HepG2 (cell line): ENCODE data around the gene COL9A3. TPM values are rescaled to one million over a fixed set of nuclear protein-coding genes. Genes with fewer than 3 reads are reported as not detected.

ENCODE experiments used
- AHDC1 ChIP-seq: sonication (generic); formaldehyde crosslinking; IDR thresholded peaks from 2 replicates; pipeline ENCODE4 v1.5.1; 2020; ENCODE audit warnings: mild to moderate bottlenecking, missing genetic modification reagents, borderline replicate concordance
- ATRX ChIP-seq: sonication (generic); formaldehyde crosslinking; IDR thresholded peaks from 2 replicates; pipeline ENCODE4 v1.4.0; 2020; ENCODE audit warnings: missing genetic modification reagents, borderline replicate concordance
- CC2D1A ChIP-seq: sonication (generic); formaldehyde crosslinking; IDR thresholded peaks from 2 replicates; pipeline ENCODE4 v1.8.1; 2023; ENCODE audit warnings: mild to moderate bottlenecking, missing genetic modification reagents
- CTCF ChIP-seq: sonication (generic); formaldehyde crosslinking; IDR thresholded peaks from 2 replicates; pipeline ENCODE4 v1.5.0; 2020; ENCODE audit warnings: mild to moderate bottlenecking, missing genetic modification reagents, moderate library complexity
- DZIP1 ChIP-seq: sonication (generic); formaldehyde crosslinking; IDR thresholded peaks from 2 replicates; pipeline ENCODE4 v1.5.0; 2020; ENCODE audit warnings: mild to moderate bottlenecking, missing genetic modification reagents
- HIVEP1 ChIP-seq: sonication (generic); formaldehyde crosslinking; IDR thresholded peaks from 2 replicates; pipeline ENCODE4 v1.4.0; 2020; ENCODE audit warnings: mild to moderate bottlenecking, missing genetic modification reagents
- KLF12 ChIP-seq: sonication (generic); formaldehyde crosslinking; IDR thresholded peaks from 2 replicates; pipeline ENCODE4 v1.4.0; 2020; ENCODE audit warnings: missing genetic modification reagents, borderline replicate concordance
- NONO ChIP-seq, 2 experiments: fragments of 450-650 bp in 1 of 2; sonication (generic) in 1 of 2; formaldehyde crosslinking in 1 of 2; IDR thresholded peaks in 1 of 2; conservative IDR thresholded peaks in 1 of 2; 2 replicates each; pipeline versions ENCODE4 v1.6.1 to v1.8.0; 2017 to 2022; ENCODE audit warnings: mild to moderate bottlenecking in 1 of 2, missing genetic modification reagents in 1 of 2, moderate library complexity in 1 of 2
- NR2F2 ChIP-seq: IDR thresholded peaks from 2 replicates; pipeline ENCODE4 v1.6.1; 2012; ENCODE audit warnings: low read depth, inconsistent platforms, borderline replicate concordance
- TRIM22 ChIP-seq: fragments of 450-650 bp; IDR thresholded peaks from 2 replicates; pipeline ENCODE4 v1.6.1; 2017
- ZGPAT ChIP-seq: IDR thresholded peaks from 2 replicates; pipeline ENCODE4 v1.6.1; 2016; ENCODE audit warnings: mild to moderate bottlenecking
- ZNF234 ChIP-seq: sonication (generic); formaldehyde crosslinking; conservative IDR thresholded peaks from 2 replicates; pipeline ENCODE4 v1.5.1; 2020; ENCODE audit warnings: mild to moderate bottlenecking, missing genetic modification reagents
- ZNF367 ChIP-seq: sonication (generic); formaldehyde crosslinking; IDR thresholded peaks from 2 replicates; pipeline ENCODE4 v1.4.0; 2020; ENCODE audit warnings: missing genetic modification reagents, borderline replicate concordance
- ZSCAN25 ChIP-seq: sonication (generic); formaldehyde crosslinking; IDR thresholded peaks from 2 replicates; pipeline ENCODE4 v1.8.0; 2022; ENCODE audit warnings: mild to moderate bottlenecking, missing genetic modification reagents
- polyA plus RNA-seq, 8 experiments: library from polyadenylated mRNA; depleted of rRNA in 3 of 8; stranded (reverse) in 7 of 8; unstranded in 1 of 8; fragments of >200 nt; fragmentation: Illumina TruSeq in 4 of 8; extraction: Trizol in 4 of 8; gene quantifications; 2 replicates each; pipeline versions ENCODE4 v1.2.1 to v1.2.3, GENCODE V29; 2011 to 2016; ENCODE audit warnings: low read depth in 4 of 8, missing spikeins in 1 of 8, mixed read lengths in 1 of 8; ENCODE audit not compliant: insufficient read depth in 1 of 8
- total RNA-seq, 5 experiments: library from RNA; depleted of rRNA; stranded (reverse); fragments of >200 nt; fragmentation: Illumina TruSeq; extraction: Trizol; gene quantifications; 2 replicates each; pipeline ENCODE4 v1.2.3, GENCODE V29; 2016; ENCODE audit warnings: low read depth in 1 of 5

The COL9A3 gene
- total and polyA plus RNA-seq, 2 of the 13 experiments (the other 11 are each of a cell fraction or from before 2014, with no cell fraction given), result 155 to 204 TPM

- TF ChIP-seq DZIP1 (CRISPR knock-in tag) (no peak), NONO (IDR thresholded peaks at IDR 0.05) (no peak), NONO (CRISPR knock-in tag; conservative IDR thresholded peaks at IDR 0.05) (peak; percentile 98), HIVEP1 (CRISPR knock-in tag) (peak; percentile 76; the same call in 1 of the 2 replicates), ZNF234 (no peak), CTCF (CRISPR knock-in tag) (peak; percentile 31), ZGPAT (CRISPR knock-in tag) (peak; percentile 95), NR2F2 (peak; percentile 86), KLF12 (CRISPR knock-in tag) (peak; percentile 96; the same call in 1 of the 2 replicates), CC2D1A (CRISPR knock-in tag) (no peak), AHDC1 (peak; percentile 84; the same call in 1 of the 2 replicates), ZNF367 (CRISPR knock-in tag) (peak; percentile 85; the same call in 1 of the 2 replicates), TRIM22 (no peak), ATRX (CRISPR knock-in tag) (no peak; the same call in 1 of the 2 replicates), ZSCAN25 (CRISPR knock-in tag) (no peak; the same call in none of the 2 replicates)
These were observed 11.0 kb upstream of the COL9A3 start (continued) for GRCh38 chr20:62805711-62806382.
